AG09309 (cell line): ENCODE data around the gene ATP8B2.
"Not testable (repeated sequence)": the region's sequence is repeated elsewhere in the genome, so short reads cannot be mapped to it uniquely, and the experiment has no call there.

Experiments
- DNase-seq: peaks from one replicate; pipeline ENCODE4 v3.0.0-alpha.2; 2010; ENCODE audit warnings: low read depth
- H3K4me3 ChIP-seq: 2 replicates; pipeline ENCODE4 v1.5.1; 2011; ENCODE audit warnings: mild to moderate bottlenecking, low read depth, low read length, moderate library complexity; ENCODE audit not compliant: control insufficient read depth
- CTCF ChIP-seq: IDR thresholded peaks from 2 replicates; pipeline ENCODE4 v1.5.1; 2011; ENCODE audit warnings: mild to moderate bottlenecking, low read depth, low read length, inconsistent platforms; ENCODE audit not compliant: insufficient read depth, control insufficient read depth; ENCODE audit errors: missing control alignments

Gene ATP8B2

GRCh38 chr1:154353966-154354365, 28.6 kb downstream of the ATP8B2 start:
- no peak for TF ChIP-seq CTCF
- DNase-seq: no peak

GRCh38 chr1:154358519-154358918, 33.2 kb downstream of the ATP8B2 start:
- no peak for TF ChIP-seq CTCF
- H3K4me3 ChIP-seq: no peak overlapping the region
- no peak for DNase-seq

More at GRCh38 chr1:154353966-154354365, 28.6 kb downstream of the ATP8B2 start:
- no peak overlapping the region for H3K4me3 ChIP-seq

- H3K4me3 ChIP-seq: no peak overlapping the region
- DNase-seq: no peak
- TF ChIP-seq CTCF: no peak
Measured at GRCh38 chr1:154360288-154360687, 35.0 kb downstream of the ATP8B2 start.

GRCh38 chr1:154360881-154361280, 35.6 kb downstream of the ATP8B2 start:
- not testable (repeated sequence) for H3K4me3 ChIP-seq, DNase-seq

GRCh38 chr1:154361357-154361756, 36.0 kb downstream of the ATP8B2 start:
- DNase-seq: no peak
- TF ChIP-seq CTCF: no peak
- H3K4me3 ChIP-seq: no peak overlapping the region

GRCh38 chr1:154371436-154371835, 46.1 kb downstream of the ATP8B2 start:
- no peak for TF ChIP-seq CTCF
- DNase-seq: no peak
- H3K4me3 ChIP-seq: no peak overlapping the region

- DNase-seq, H3K4me3 ChIP-seq: not testable (repeated sequence)
Measured at GRCh38 chr1:154373777-154374357, 48.5 kb downstream of the ATP8B2 start.

- DNase-seq: no peak
- no peak overlapping the region for H3K4me3 ChIP-seq
- no peak for TF ChIP-seq CTCF
Measured at GRCh38 chr1:154379301-154379700, 54.0 kb downstream of the ATP8B2 start.
